Rectal smooth muscle tissue (tissue), 1 donor: ENCODE results near the gene SPAG9.
"Not testable (repeated sequence)": the region's sequence is repeated elsewhere in the genome, so short reads cannot be mapped to it uniquely, and the experiment has no call there.

Experiments
- H3K27ac ChIP-seq: one replicate; pipeline ENCODE4 v1.7.0; 2013; ENCODE audit warnings: low read depth, low read length, inconsistent platforms
- H3K27me3 ChIP-seq: one replicate; pipeline ENCODE4 v1.7.0; 2013; ENCODE audit warnings: low read length; ENCODE audit not compliant: control insufficient read depth, insufficient read depth
- H3K36me3 ChIP-seq: one replicate; pipeline ENCODE4 v1.7.0; 2013; ENCODE audit warnings: low read length; ENCODE audit not compliant: control insufficient read depth, insufficient read depth
- H3K4me1 ChIP-seq: one replicate; pipeline ENCODE4 v1.7.0; 2013; ENCODE audit warnings: low read length; ENCODE audit not compliant: control insufficient read depth, insufficient read depth
- H3K4me3 ChIP-seq: one replicate; pipeline ENCODE4 v1.7.0; 2013; ENCODE audit warnings: low read length
- H3K9ac ChIP-seq: one replicate; pipeline ENCODE4 v1.7.0; 2013; ENCODE audit warnings: low read length

Gene SPAG9

GRCh38 chr17:51097708-51098446, 22.8 kb downstream of the SPAG9 start:
- H3K4me3 ChIP-seq, result no peak overlapping the region
- peaks cover 8% of the 10 kb centered on the region for H3K4me1 ChIP-seq
- H3K9ac ChIP-seq, result no peak overlapping the region
- no peaks in the 10 kb centered on the region for H3K27me3 ChIP-seq
- H3K36me3 ChIP-seq, result no peaks in the 10 kb centered on the region
- no peak overlapping the region for H3K27ac ChIP-seq

GRCh38 chr17:51091635-51092034, 29.0 kb downstream of the SPAG9 start:
- H3K9ac ChIP-seq, result no peak overlapping the region
- H3K27me3 ChIP-seq, result no peaks in the 10 kb centered on the region
- no peak overlapping the region for H3K4me3 ChIP-seq
- peaks cover 8% of the 10 kb centered on the region for H3K4me1 ChIP-seq
- no peak overlapping the region for H3K27ac ChIP-seq
- no peaks in the 10 kb centered on the region for H3K36me3 ChIP-seq

GRCh38 chr17:51088868-51089267, 31.8 kb downstream of the SPAG9 start:
- not testable (repeated sequence) for H3K9ac ChIP-seq, H3K4me3 ChIP-seq, H3K27ac ChIP-seq, H3K27me3 ChIP-seq, H3K4me1 ChIP-seq, H3K36me3 ChIP-seq

GRCh38 chr17:51088287-51088686, 32.4 kb downstream of the SPAG9 start:
- no peaks in the 10 kb centered on the region for H3K4me1 ChIP-seq
- H3K27ac ChIP-seq, result no peak overlapping the region
- H3K27me3 ChIP-seq, result no peaks in the 10 kb centered on the region
- no peaks in the 10 kb centered on the region for H3K36me3 ChIP-seq
- no peak overlapping the region for H3K9ac ChIP-seq
- H3K4me3 ChIP-seq, result no peak overlapping the region

GRCh38 chr17:51087072-51087757, 33.5 kb downstream of the SPAG9 start:
- Histone ChIP-seq H3K4me3 (no peak overlapping the region), H3K27ac (no peak overlapping the region), H3K9ac (no peak overlapping the region), H3K4me1 (no peaks in the 10 kb centered on the region), H3K27me3 (no peaks in the 10 kb centered on the region), H3K36me3 (no peaks in the 10 kb centered on the region)

GRCh38 chr17:51085150-51085805, 35.4 kb downstream of the SPAG9 start:
- no peaks in the 10 kb centered on the region for H3K4me1 ChIP-seq
- no peak overlapping the region for H3K4me3 ChIP-seq
- no peak overlapping the region for H3K27ac ChIP-seq
- no peak overlapping the region for H3K9ac ChIP-seq
- H3K27me3 ChIP-seq, result no peaks in the 10 kb centered on the region
- no peaks in the 10 kb centered on the region for H3K36me3 ChIP-seq

- no peak overlapping the region for H3K9ac ChIP-seq
- H3K27me3 ChIP-seq, result no peaks in the 10 kb centered on the region
- no peaks in the 10 kb centered on the region for H3K4me1 ChIP-seq
- no peak overlapping the region for H3K4me3 ChIP-seq
- peaks cover 2% of the 10 kb centered on the region for H3K36me3 ChIP-seq
- no peak overlapping the region for H3K27ac ChIP-seq
Observed at GRCh38 chr17:51083981-51084380, 36.7 kb downstream of the SPAG9 start.

GRCh38 chr17:51083364-51083763, 37.3 kb downstream of the SPAG9 start:
- not testable (repeated sequence) for H3K9ac ChIP-seq, H3K27ac ChIP-seq, H3K36me3 ChIP-seq, H3K27me3 ChIP-seq, H3K4me1 ChIP-seq, H3K4me3 ChIP-seq

GRCh38 chr17:51079049-51079448, 41.6 kb downstream of the SPAG9 start:
- Histone ChIP-seq H3K4me3 (no peak overlapping the region), H3K36me3 (peaks cover 2% of the 10 kb centered on the region), H3K9ac (no peak overlapping the region), H3K27ac (no peak overlapping the region), H3K27me3 (no peaks in the 10 kb centered on the region), H3K4me1 (no peaks in the 10 kb centered on the region)

- Histone ChIP-seq H3K4me1 (no peaks in the 10 kb centered on the region), H3K4me3 (no peak overlapping the region), H3K27me3 (no peaks in the 10 kb centered on the region), H3K9ac (no peak overlapping the region), H3K36me3 (peaks cover 2% of the 10 kb centered on the region), H3K27ac (no peak overlapping the region)
Observed at GRCh38 chr17:51078009-51078592, 42.6 kb downstream of the SPAG9 start.

- no peak overlapping the region for H3K27ac ChIP-seq
- H3K36me3 ChIP-seq, result peaks cover 2% of the 10 kb centered on the region
- H3K4me3 ChIP-seq, result no peak overlapping the region
- no peaks in the 10 kb centered on the region for H3K4me1 ChIP-seq
- no peaks in the 10 kb centered on the region for H3K27me3 ChIP-seq
- no peak overlapping the region for H3K9ac ChIP-seq
Observed at GRCh38 chr17:51076821-51077220, 43.8 kb downstream of the SPAG9 start.

GRCh38 chr17:51071556-51071955, 49.1 kb downstream of the SPAG9 start:
- H3K36me3 ChIP-seq, result no peaks in the 10 kb centered on the region
- H3K4me3 ChIP-seq, result no peak overlapping the region
- no peak overlapping the region for H3K27ac ChIP-seq
- H3K4me1 ChIP-seq, result no peaks in the 10 kb centered on the region
- no peak overlapping the region for H3K9ac ChIP-seq
- H3K27me3 ChIP-seq, result no peaks in the 10 kb centered on the region
